Measurements from ENCODE around the gene SSRP1. TPM values are rescaled to one million over a fixed set of nuclear protein-coding genes. Genes with fewer than 3 reads are reported as not detected.

Gene SSRP1
- total and polyA plus RNA-seq, 2 of the 13 experiments (the other 11 are each of a cell fraction or from before 2014, with no cell fraction given), result 93.6 to 129 TPM

DNA sequence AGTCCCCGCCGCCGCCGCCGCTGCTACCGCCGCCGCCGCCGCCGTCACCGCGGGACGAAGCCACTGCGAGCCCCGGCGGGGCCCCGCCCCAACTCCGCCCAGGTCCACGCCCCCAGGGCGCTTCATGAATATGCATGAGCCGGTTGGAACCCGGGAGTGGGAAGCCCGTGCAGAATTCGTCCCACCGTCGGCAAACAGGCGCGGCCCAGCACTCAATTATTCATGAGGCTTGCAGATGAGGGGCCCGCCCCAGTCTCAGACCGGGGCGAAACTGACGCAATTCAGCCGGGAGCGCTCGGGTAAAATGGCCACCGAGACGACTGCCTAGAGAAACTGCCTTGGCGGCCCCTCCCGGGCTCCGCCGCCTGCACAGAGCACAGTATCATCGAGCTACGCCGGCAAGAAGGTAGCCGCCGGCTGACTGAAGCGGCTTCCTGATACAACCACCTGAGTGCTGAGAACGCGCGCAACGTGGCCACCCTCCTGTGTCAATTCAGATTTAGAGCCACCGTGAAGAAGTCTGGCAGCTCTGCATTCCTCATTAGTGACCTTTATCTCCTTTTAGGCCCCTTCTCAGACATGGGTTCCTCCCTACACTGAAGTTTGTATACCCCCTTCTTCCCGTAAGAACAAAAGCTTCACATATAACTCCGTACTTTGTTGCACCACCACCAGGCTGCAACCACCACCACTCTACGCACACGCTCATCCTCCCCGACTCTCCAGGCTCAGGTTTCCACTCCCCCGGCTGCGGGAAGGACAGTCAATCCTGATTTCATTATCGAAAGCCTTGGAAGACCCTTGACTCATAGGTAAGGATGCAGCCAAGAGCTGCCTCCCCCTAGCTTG, 10.6 kb downstream of the SSRP1 start, which contains the start of gene TNKS1BP1 (continued):
- no peak for TF ChIP-seq HNRNPH1 (optimal IDR thresholded peaks at IDR 0.05; ENCODE audit: low read depth, low read length)
- peak; percentile 27; the same call in 1 of the 2 replicates for TF ChIP-seq GATAD2A (CRISPR knock-in tag; IDR thresholded peaks at IDR 0.05)
- no peak for TF ChIP-seq ZNF121 (CRISPR knock-in tag; IDR thresholded peaks at IDR 0.05)
- TF ChIP-seq FIP1L1 (IDR thresholded peaks at IDR 0.05; ENCODE audit: borderline replicate concordance, insufficient read depth, low read depth, low read length), result peak; percentile 56; the same call in 1 of the 2 replicates
- peak; percentile 48; the same call in 1 of the 2 replicates for TF ChIP-seq ZNF777 (CRISPR knock-in tag; IDR thresholded peaks at IDR 0.05)
- no peak for TF ChIP-seq NFIB (CRISPR knock-in tag; IDR thresholded peaks at IDR 0.05; ENCODE audit: borderline replicate concordance)
- peak; percentile 9; the same call in 1 of the 2 replicates for TF ChIP-seq GABPA (IDR thresholded peaks at IDR 0.05; ENCODE audit: low read depth, low read length)
- peak; percentile 67 for TF ChIP-seq GABPA (CRISPR knock-in tag; IDR thresholded peaks at IDR 0.05; ENCODE audit: low read depth)
- TF ChIP-seq HIVEP1 (CRISPR knock-in tag; IDR thresholded peaks at IDR 0.05), result 0 out of 2 replicates have a peak, but pooled peaks have one; percentile 4
- TF ChIP-seq ZNF749 (CRISPR knock-in tag; IDR thresholded peaks at IDR 0.05; ENCODE audit: borderline replicate concordance), result peak; percentile 18; the same call in 1 of the 2 replicates
- TF ChIP-seq ZNF501 (CRISPR knock-in tag; IDR thresholded peaks at IDR 0.05), result peak; percentile 44
- peak; percentile 59; the same call in 1 of the 2 replicates for TF ChIP-seq SALL1 (CRISPR knock-in tag; IDR thresholded peaks at IDR 0.05)
- TF ChIP-seq, protein P1, sequence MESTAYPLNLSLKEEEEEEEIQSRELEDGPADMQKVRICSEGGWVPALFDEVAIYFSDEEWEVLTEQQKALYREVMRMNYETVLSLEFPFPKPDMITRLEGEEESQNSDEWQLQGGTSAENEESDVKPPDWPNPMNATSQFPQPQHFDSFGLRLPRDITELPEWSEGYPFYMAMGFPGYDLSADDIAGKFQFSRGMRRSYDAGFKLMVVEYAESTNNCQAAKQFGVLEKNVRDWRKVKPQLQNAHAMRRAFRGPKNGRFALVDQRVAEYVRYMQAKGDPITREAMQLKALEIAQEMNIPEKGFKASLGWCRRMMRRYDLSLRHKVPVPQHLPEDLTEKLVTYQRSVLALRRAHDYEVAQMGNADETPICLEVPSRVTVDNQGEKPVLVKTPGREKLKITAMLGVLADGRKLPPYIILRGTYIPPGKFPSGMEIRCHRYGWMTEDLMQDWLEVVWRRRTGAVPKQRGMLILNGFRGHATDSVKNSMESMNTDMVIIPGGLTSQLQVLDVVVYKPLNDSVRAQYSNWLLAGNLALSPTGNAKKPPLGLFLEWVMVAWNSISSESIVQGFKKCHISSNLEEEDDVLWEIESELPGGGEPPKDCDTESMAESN (CRISPR knock-in tag; conservative IDR thresholded peaks at IDR 0.05), result 0 out of 2 replicates have a peak, but pooled peaks have one; percentile 39
- TF ChIP-seq, protein P2, sequence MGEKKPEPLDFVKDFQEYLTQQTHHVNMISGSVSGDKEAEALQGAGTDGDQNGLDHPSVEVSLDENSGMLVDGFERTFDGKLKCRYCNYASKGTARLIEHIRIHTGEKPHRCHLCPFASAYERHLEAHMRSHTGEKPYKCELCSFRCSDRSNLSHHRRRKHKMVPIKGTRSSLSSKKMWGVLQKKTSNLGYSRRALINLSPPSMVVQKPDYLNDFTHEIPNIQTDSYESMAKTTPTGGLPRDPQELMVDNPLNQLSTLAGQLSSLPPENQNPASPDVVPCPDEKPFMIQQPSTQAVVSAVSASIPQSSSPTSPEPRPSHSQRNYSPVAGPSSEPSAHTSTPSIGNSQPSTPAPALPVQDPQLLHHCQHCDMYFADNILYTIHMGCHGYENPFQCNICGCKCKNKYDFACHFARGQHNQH (CRISPR knock-in tag; IDR thresholded peaks at IDR 0.05), result peak; percentile 100
- TF ChIP-seq FOXA3 (CRISPR knock-in tag; IDR thresholded peaks at IDR 0.05), result no peak
- no peak for TF ChIP-seq SMAD1 (CRISPR knock-in tag; IDR thresholded peaks at IDR 0.05; ENCODE audit: borderline replicate concordance, low read depth)
- 0 out of 2 replicates have a peak, but pooled peaks have one; percentile 8 for TF ChIP-seq CCDC6 (CRISPR knock-in tag; IDR thresholded peaks at IDR 0.05)
- TF ChIP-seq ZSCAN25 (CRISPR knock-in tag; IDR thresholded peaks at IDR 0.05), result 0 out of 2 replicates have a peak, but pooled peaks have one; percentile 19
- peak; percentile 13; the same call in 1 of the 2 replicates for TF ChIP-seq GATAD1 (CRISPR knock-in tag; IDR thresholded peaks at IDR 0.05)
- TF ChIP-seq, protein P3, sequence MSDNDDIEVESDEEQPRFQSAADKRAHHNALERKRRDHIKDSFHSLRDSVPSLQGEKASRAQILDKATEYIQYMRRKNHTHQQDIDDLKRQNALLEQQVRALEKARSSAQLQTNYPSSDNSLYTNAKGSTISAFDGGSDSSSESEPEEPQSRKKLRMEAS (IDR thresholded peaks at IDR 0.05), result peak; percentile 41
- peak; percentile 50; the same call in 1 of the 2 replicates for TF ChIP-seq TBX2 (CRISPR knock-in tag; IDR thresholded peaks at IDR 0.05; ENCODE audit: borderline replicate concordance)
- no peak for TF ChIP-seq ZNF335 (CRISPR knock-in tag; IDR thresholded peaks at IDR 0.05)
- TF ChIP-seq SOX5 (CRISPR knock-in tag; IDR thresholded peaks at IDR 0.05; ENCODE audit: borderline replicate concordance), result peak; percentile 16; the same call in 1 of the 2 replicates
- no peak for TF ChIP-seq SMARCC2 (IDR thresholded peaks at IDR 0.05)
- peak; percentile 61 to 65 for TF ChIP-seq POLR2A (IDR thresholded peaks at IDR 0.05; ENCODE audit: insufficient read depth in 1 of 2, low read depth in 2 of 2, low read length in 2 of 2)
- TF ChIP-seq ZC3H4 (CRISPR knock-in tag; IDR thresholded peaks at IDR 0.05; ENCODE audit: borderline replicate concordance), result peak; percentile 52; the same call in 1 of the 2 replicates
- TF ChIP-seq REXO4 (CRISPR knock-in tag; IDR thresholded peaks at IDR 0.05; ENCODE audit: borderline replicate concordance), result no peak

Data from HepG2 (cell line).